A673 (cell line): ENCODE data around the gene NTSR2. TPM values are rescaled to one million over a fixed set of nuclear protein-coding genes. Genes with fewer than 3 reads are reported as not detected.

ENCODE experiments used
- BruUV-seq: library from RNA; stranded (reverse); fragments of 400-500 nt; replicated peaks from 2 replicates; lab custom pipeline; 2021; lab: Mats Ljungman, UMichigan
- CTCF ChIA-PET: fragments of 300-600 bp; sonication (Branson Sonifier 250); formaldehyde crosslinking; loops from one replicate; lab custom pipeline; 2022; ENCODE audit warnings: antibody characterized with exemption; lab: Charles Lee
- POLR2A ChIA-PET: fragments of 300-600 bp; sonication (Branson Sonifier 250); formaldehyde crosslinking; loops from one replicate; lab custom pipeline; 2022; ENCODE audit warnings: antibody characterized with exemption; ENCODE audit not compliant: low non-redundant PET; lab: Charles Lee
- DNase-seq: peaks from one replicate; pipeline ENCODE4 v3.0.0-alpha.2; 2015; ENCODE audit warnings: low spot score
- H3K27ac ChIP-seq: fragments of 200-600 bp; sonication (generic); 2 replicates; pipeline ENCODE4 v1.5.1; 2016; ENCODE audit warnings: mixed run types, low read depth, mild to moderate bottlenecking, mixed read lengths, antibody characterized with exemption, low read length; ENCODE audit not compliant: poor library complexity, severe bottlenecking
- H3K27me3 ChIP-seq: fragments of 200-600 bp; sonication (generic); replicated peaks from 2 replicates; pipeline ENCODE4 v1.6.1; 2017; ENCODE audit warnings: mixed run types, low read depth, mild to moderate bottlenecking, mixed read lengths, antibody characterized with exemption, low read length; ENCODE audit not compliant: insufficient read depth, poor library complexity
- H3K36me3 ChIP-seq: fragments of 200-600 bp; sonication (generic); 2 replicates; pipeline ENCODE4 v1.6.1; 2016; ENCODE audit warnings: mixed run types, mild to moderate bottlenecking, mixed read lengths, antibody characterized with exemption, low read length; ENCODE audit not compliant: insufficient read depth, poor library complexity, severe bottlenecking
- H3K4me1 ChIP-seq: fragments of 200-600 bp; sonication (generic); 2 replicates; pipeline ENCODE4 v1.6.1; 2017; ENCODE audit warnings: mixed run types, mild to moderate bottlenecking, mixed read lengths, antibody characterized with exemption, low read length; ENCODE audit not compliant: insufficient read depth, poor library complexity, severe bottlenecking
- H3K4me3 ChIP-seq: fragments of 200-600 bp; sonication (generic); 2 replicates; pipeline ENCODE4 v1.5.1; 2016; ENCODE audit warnings: low read depth, mixed run types, mild to moderate bottlenecking, mixed read lengths, low read length; ENCODE audit not compliant: poor library complexity, severe bottlenecking
- H3K9me3 ChIP-seq: fragments of 200-600 bp; sonication (generic); 2 replicates; pipeline ENCODE4 v1.6.1; 2016; ENCODE audit warnings: mixed run types, low read depth, mild to moderate bottlenecking, mixed read lengths, antibody characterized with exemption, low read length; ENCODE audit not compliant: poor library complexity, severe bottlenecking
- CTCF ChIP-seq: fragments of 300-800, 200-600 bp; sonication (generic); conservative IDR thresholded peaks from 2 replicates; pipeline ENCODE4 v1.5.1; 2017; ENCODE audit warnings: low read depth, mild to moderate bottlenecking, antibody characterized with exemption, low read length, moderate library complexity, mixed read lengths
- EZH2 ChIP-seq: fragments of 200-600 bp; sonication (generic); IDR thresholded peaks from 2 replicates; pipeline ENCODE4 v1.6.1; 2017; ENCODE audit warnings: borderline replicate concordance, low read depth, mild to moderate bottlenecking, mixed read lengths, antibody characterized with exemption, low read length; ENCODE audit not compliant: poor library complexity, severe bottlenecking
- intact Hi-C: fragments of 100-400 bp; cut with micrococcal nuclease; formaldehyde crosslinking; loops from one replicate; pipeline ENCODE4 v1.10.0; 2022; ENCODE audit not compliant: unreplicated experiment
- total RNA-seq: library from RNA; stranded (reverse); gene quantifications from 2 replicates; pipeline ENCODE4 v1.2.3, GENCODE V29; 2021

Gene NTSR2
- total RNA-seq, 1 experiment from 2014 or later: not detected

GRCh38 chr2:11647834-11648600 lies 22.0 kb downstream of the NTSR2 start:
- no peak for DNase-seq
- POLR2A ChIA-PET: no interaction called here
- no peaks in the 10 kb centered on the region for H3K9me3 ChIP-seq
- H3K27me3 ChIP-seq: no peaks in the 10 kb centered on the region
- CTCF ChIA-PET: no interaction called here
- TF ChIP-seq EZH2 (no peak), CTCF (peak; percentile 21; the same call in 1 of the 2 replicates)
- H3K36me3 ChIP-seq: no peaks in the 10 kb centered on the region
- H3K27ac ChIP-seq: no peak overlapping the region
- BruUV-seq: no TSS peak
- no peaks in the 10 kb centered on the region for H3K4me1 ChIP-seq
- intact Hi-C loops: no loop called here
- no peak overlapping the region for H3K4me3 ChIP-seq

GRCh38 chr2:11646530-11646929 lies 23.5 kb downstream of the NTSR2 start:
- Histone ChIP-seq H3K4me3 (no peak overlapping the region), H3K27ac (no peak overlapping the region), H3K4me1 (no peaks in the 10 kb centered on the region), H3K36me3 (no peaks in the 10 kb centered on the region), H3K9me3 (no peaks in the 10 kb centered on the region), H3K27me3 (no peaks in the 10 kb centered on the region)
- no peak for DNase-seq
- intact Hi-C loops: no loop called here
- CTCF ChIA-PET: interaction anchor here (0.6 kb wide), 1 partner anchor 1320 kb away, joined by 5 read pairs; no protein-coding TSS in a partner anchor
- TF ChIP-seq CTCF: no peak
- TF ChIP-seq EZH2: no peak
- POLR2A ChIA-PET: no interaction called here
- no TSS peak for BruUV-seq

GRCh38 chr2:11644293-11644692 lies 25.7 kb downstream of the NTSR2 start:
- no peaks in the 10 kb centered on the region for H3K27me3 ChIP-seq
- no peak overlapping the region for H3K27ac ChIP-seq
- H3K9me3 ChIP-seq: no peaks in the 10 kb centered on the region
- CTCF ChIA-PET: no interaction called here
- H3K36me3 ChIP-seq: no peaks in the 10 kb centered on the region
- no peak for TF ChIP-seq EZH2
- TF ChIP-seq CTCF: no peak
- BruUV-seq: no TSS peak
- intact Hi-C loops: no loop called here
- POLR2A ChIA-PET: no interaction called here
- H3K4me1 ChIP-seq: no peaks in the 10 kb centered on the region
- DNase-seq: no peak
- H3K4me3 ChIP-seq: no peak overlapping the region
